A673 (cell line): Measurements from ENCODE around the gene SHQ1.

Experiments used
- CTCF ChIP-seq: fragments of 300-800, 200-600 bp; sonication (generic); conservative IDR thresholded peaks from 2 replicates; pipeline ENCODE4 v1.5.1; 2017; ENCODE audit warnings: low read depth, mild to moderate bottlenecking, antibody characterized with exemption, low read length, moderate library complexity, mixed read lengths
- EZH2 ChIP-seq: fragments of 200-600 bp; sonication (generic); IDR thresholded peaks from 2 replicates; pipeline ENCODE4 v1.6.1; 2017; ENCODE audit warnings: borderline replicate concordance, low read depth, mild to moderate bottlenecking, mixed read lengths, antibody characterized with exemption, low read length; ENCODE audit not compliant: poor library complexity, severe bottlenecking

- TF ChIP-seq CTCF = no peak
- no peak for TF ChIP-seq EZH2
Observed at GRCh38 chr3:72847282-72847681, 963 bp downstream of the SHQ1 start.
